SK-N-SH (cell line): Measurements from ENCODE around the gene AHCYL1. TPM values are rescaled to one million over a fixed set of nuclear protein-coding genes. Genes with fewer than 3 reads are reported as not detected.

Experiments
- CTCF ChIA-PET: fragments of 300-600, 350-600 bp; formaldehyde crosslinking; extraction: SDS; loops from one replicate; lab custom pipeline; 2021; lab: Yijun Ruan, JAX
- POLR2A ChIA-PET: fragments of 350-600 bp; sonication (Branson Sonifier 250); formaldehyde crosslinking; extraction: SDS; loops from one replicate; lab custom pipeline; 2020; ENCODE audit warnings: antibody characterized with exemption, inconsistent platforms; lab: Yijun Ruan, JAX
- DNase-seq: peaks from one replicate; pipeline ENCODE4 v3.0.0; 2012
- H2AFZ ChIP-seq: fragments of 200-600 bp; sonication (generic); 2 replicates; pipeline ENCODE4 v1.8.1; 2016; ENCODE audit warnings: antibody characterized with exemption, mild to moderate bottlenecking, low read depth
- H3F3A ChIP-seq: fragments of 200-600 bp; sonication (generic); replicated peaks from 2 replicates; pipeline ENCODE3; 2016; ENCODE audit warnings: antibody characterized with exemption, mild to moderate bottlenecking; ENCODE audit not compliant: insufficient read depth
- H3K27ac ChIP-seq, 2 experiments: fragments of 200-500 bp in 1 of 2; fragments of 200-600 bp in 1 of 2; sonication (Bioruptor generic) in 1 of 2; sonication (generic), shearing (Covaris generic) in 1 of 2; 2 replicates each; pipeline versions ENCODE4 v1.5.1 to v1.6.1; 2014 to 2016; ENCODE audit warnings: low read depth in 2 of 2, inconsistent platforms in 1 of 2, low read length in 1 of 2, mild to moderate bottlenecking in 1 of 2, mixed read lengths in 1 of 2
- H3K27me3 ChIP-seq: fragments of 200-600 bp; sonication (generic), shearing (Covaris generic); 2 replicates; pipeline ENCODE4 v1.6.1; 2016; ENCODE audit warnings: mixed run types; ENCODE audit not compliant: insufficient read depth
- H3K36me3 ChIP-seq, 2 experiments: fragments of 200-500 bp in 1 of 2; fragments of 200-600 bp in 1 of 2; sonication (Bioruptor generic) in 1 of 2; sonication (generic) in 1 of 2; replicated peaks in 1 of 2; 2 replicates each; pipeline versions ENCODE3 to v1.5.1; 2014 to 2016; ENCODE audit warnings: low read length in 1 of 2, mild to moderate bottlenecking in 1 of 2; ENCODE audit not compliant: insufficient read depth in 2 of 2, control insufficient read depth in 1 of 2
- H3K4me1 ChIP-seq, 2 experiments: fragments of 200-500 bp in 1 of 2; fragments of 200-600 bp in 1 of 2; sonication (Bioruptor generic) in 1 of 2; sonication (generic), shearing (Covaris generic) in 1 of 2; 2 replicates each; pipeline versions ENCODE4 v1.5.1 to v1.6.1; 2014 to 2016; ENCODE audit warnings: low read depth in 1 of 2, low read length in 1 of 2, mixed run types in 1 of 2; ENCODE audit not compliant: insufficient read depth in 2 of 2, control insufficient read depth in 1 of 2
- H3K4me2 ChIP-seq: fragments of 200-600 bp; sonication (generic), shearing (Covaris generic); 2 replicates; pipeline ENCODE4 v1.6.1; 2017; ENCODE audit warnings: mixed run types
- H3K4me3 ChIP-seq, 2 experiments: fragments of 200-500 bp in 1 of 2; fragments of 200-600 bp in 1 of 2; sonication (Bioruptor generic) in 1 of 2; sonication (generic), shearing (Covaris generic) in 1 of 2; 2 replicates each; pipeline versions ENCODE4 v1.5.1 to v1.8.1; 2014 to 2016; ENCODE audit warnings: low read depth in 2 of 2, inconsistent platforms in 1 of 2, low read length in 1 of 2, mild to moderate bottlenecking in 1 of 2, mixed read lengths in 1 of 2, moderate library complexity in 1 of 2
- H3K79me2 ChIP-seq: fragments of 200-600 bp; sonication (generic); 2 replicates; pipeline ENCODE4 v1.8.1; 2017; ENCODE audit warnings: mild to moderate bottlenecking; ENCODE audit not compliant: insufficient read depth
- H3K9ac ChIP-seq: fragments of 200-600 bp; sonication (generic); 2 replicates; pipeline ENCODE4 v1.6.1; 2017; ENCODE audit warnings: mixed run types
- H3K9me2 ChIP-seq: fragments of 200-600 bp; sonication (generic); 2 replicates; pipeline ENCODE4 v1.6.1; 2017; ENCODE audit warnings: mixed run types
- H3K9me3 ChIP-seq: fragments of 200-600 bp; sonication (generic); 2 replicates; pipeline ENCODE4 v1.6.1; 2017; ENCODE audit warnings: mixed run types, mild to moderate bottlenecking, moderate library complexity
- H4K20me1 ChIP-seq: fragments of 200-600 bp; sonication (generic); 2 replicates; pipeline ENCODE4 v1.6.1; 2017; ENCODE audit warnings: mild to moderate bottlenecking, mixed run types; ENCODE audit not compliant: insufficient read depth
- CHD2 ChIP-seq: fragments of 150-350 bp; IDR thresholded peaks from 2 replicates; pipeline ENCODE4 v1.6.1; 2018; ENCODE audit warnings: low read length; ENCODE audit not compliant: partially characterized antibody
- ELF1 ChIP-seq: IDR thresholded peaks from 2 replicates; pipeline ENCODE4 v1.4.0; 2012
- EP300 ChIP-seq, 2 experiments: IDR thresholded peaks; 2 replicates each; pipeline versions ENCODE4 v1.4.0 to v1.6.1; 2012; ENCODE audit warnings: borderline replicate concordance in 1 of 2, low read depth in 1 of 2, low read length in 1 of 2
- FOSL2 ChIP-seq: IDR thresholded peaks from 2 replicates; pipeline ENCODE4 v1.4.0; 2012; ENCODE audit warnings: low read depth, mild to moderate bottlenecking, moderate library complexity, borderline replicate concordance
- FOXJ3 ChIP-seq: sonication (generic); formaldehyde crosslinking; IDR thresholded peaks from 2 replicates; pipeline ENCODE4 v1.5.1; 2020; ENCODE audit warnings: mild to moderate bottlenecking, missing genetic modification reagents
- GATA2 ChIP-seq: sonication (generic); formaldehyde crosslinking; IDR thresholded peaks from 2 replicates; pipeline ENCODE4 v1.5.0; 2020; ENCODE audit warnings: mild to moderate bottlenecking, missing genetic modification reagents
- JUND ChIP-seq: IDR thresholded peaks from 2 replicates; pipeline ENCODE4 v1.4.0; 2012
- MAX ChIP-seq: IDR thresholded peaks from 2 replicates; pipeline ENCODE4 v1.4.0; 2012; ENCODE audit warnings: low read depth
- MXI1 ChIP-seq: IDR thresholded peaks from 2 replicates; pipeline ENCODE4 v1.6.1; 2012; ENCODE audit warnings: mild to moderate bottlenecking, low read depth, low read length, improper control_type of control experiment
- NFIC ChIP-seq: IDR thresholded peaks from 2 replicates; pipeline ENCODE4 v1.4.0; 2012; ENCODE audit warnings: borderline replicate concordance
- POLR2AphosphoS5 ChIP-seq: IDR thresholded peaks from 2 replicates; pipeline ENCODE4 v1.6.1; 2012; ENCODE audit warnings: low read depth, low read length
- SMC3 ChIP-seq: IDR thresholded peaks from 2 replicates; pipeline ENCODE4 v1.6.1; 2012; ENCODE audit warnings: low read depth, low read length, improper control_type of control experiment
- TAF1 ChIP-seq: IDR thresholded peaks from 2 replicates; pipeline ENCODE4 v1.6.1; 2012; ENCODE audit warnings: low read depth, mild to moderate bottlenecking, low read length, moderate library complexity, borderline replicate concordance
- TCF12 ChIP-seq: IDR thresholded peaks from 2 replicates; pipeline ENCODE4 v1.4.0; 2012
- USF1 ChIP-seq: IDR thresholded peaks from 2 replicates; pipeline ENCODE4 v1.4.0; 2012; ENCODE audit warnings: low read depth, borderline replicate concordance
- WGBS: methylation state at CpG from one replicate; pipeline ENCODE4 v1.1.6; 2017; ENCODE audit warnings: low lambda C conversion rate; 5-methylcytosine and 5-hydroxymethylcytosine counted together
- polyA plus RNA-seq, 3 experiments: library from polyadenylated mRNA; depleted of rRNA; stranded (reverse); fragments of >200 nt; gene quantifications; 2 replicates each; pipeline ENCODE4 v1.2.3, GENCODE V29; 2012
- TF ChIP-seq, protein P1 (sequence below): IDR thresholded peaks from 2 replicates; pipeline ENCODE4 v1.4.0; 2012; ENCODE audit warnings: low read depth, borderline replicate concordance
- TF ChIP-seq, protein P2 (sequence below): IDR thresholded peaks from 2 replicates; pipeline ENCODE4 v1.6.1; 2012; ENCODE audit warnings: mild to moderate bottlenecking, low read depth, low read length, moderate library complexity

The AHCYL1 gene
- polyA plus RNA-seq, 1 of the 3 experiments (the other 2 are of a cell fraction) = 39.7 TPM

GRCh38 chr1:109990302-109990653 is 5.7 kb downstream of the AHCYL1 start (continued):
- TF ChIP-seq, protein P1, sequence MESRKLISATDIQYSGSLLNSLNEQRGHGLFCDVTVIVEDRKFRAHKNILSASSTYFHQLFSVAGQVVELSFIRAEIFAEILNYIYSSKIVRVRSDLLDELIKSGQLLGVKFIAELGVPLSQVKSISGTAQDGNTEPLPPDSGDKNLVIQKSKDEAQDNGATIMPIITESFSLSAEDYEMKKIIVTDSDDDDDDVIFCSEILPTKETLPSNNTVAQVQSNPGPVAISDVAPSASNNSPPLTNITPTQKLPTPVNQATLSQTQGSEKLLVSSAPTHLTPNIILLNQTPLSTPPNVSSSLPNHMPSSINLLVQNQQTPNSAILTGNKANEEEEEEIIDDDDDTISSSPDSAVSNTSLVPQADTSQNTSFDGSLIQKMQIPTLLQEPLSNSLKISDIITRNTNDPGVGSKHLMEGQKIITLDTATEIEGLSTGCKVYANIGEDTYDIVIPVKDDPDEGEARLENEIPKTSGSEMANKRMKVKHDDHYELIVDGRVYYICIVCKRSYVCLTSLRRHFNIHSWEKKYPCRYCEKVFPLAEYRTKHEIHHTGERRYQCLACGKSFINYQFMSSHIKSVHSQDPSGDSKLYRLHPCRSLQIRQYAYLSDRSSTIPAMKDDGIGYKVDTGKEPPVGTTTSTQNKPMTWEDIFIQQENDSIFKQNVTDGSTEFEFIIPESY = no peak
- TF ChIP-seq, all 33 proteins: peak for 0

DNA sequence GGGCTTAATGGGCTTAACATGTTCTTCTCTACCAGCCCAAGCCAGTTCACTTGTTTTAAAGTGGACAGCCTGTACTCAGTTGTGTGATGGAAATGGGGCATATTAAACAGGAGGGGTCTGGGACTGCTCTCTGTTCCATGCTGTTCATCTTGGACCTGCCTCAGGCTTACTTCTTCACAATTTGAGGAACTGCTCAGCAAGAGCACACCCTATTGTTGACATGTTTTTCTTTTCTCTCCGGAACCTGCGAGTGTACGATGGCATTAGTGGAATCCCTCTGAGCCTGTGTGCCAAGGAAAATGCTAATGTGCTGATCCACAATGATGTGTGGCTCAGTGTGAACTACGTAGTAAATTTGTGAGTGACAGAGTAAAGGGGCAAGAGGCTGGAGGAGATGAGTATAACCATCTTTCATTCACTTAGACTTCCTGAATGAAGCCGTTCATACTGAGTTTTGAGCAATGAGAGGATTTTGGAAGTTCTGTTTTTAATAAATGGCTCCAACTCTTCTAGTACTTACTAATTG is 6.9 kb downstream of the AHCYL1 start:
- Histone ChIP-seq H3K9ac (no peak overlapping the region), H4K20me1 (peaks cover 58% of the 10 kb centered on the region), H3K79me2 (peaks cover 100% of the 10 kb centered on the region), H2AFZ (no peak overlapping the region), H3K9me3 (no peaks in the 10 kb centered on the region), H3K4me1 (peaks cover 14 to 18% of the 10 kb centered on the region in 2 experiments; a peak in 3 of 4 replicates), H3K27ac (no peak overlapping the region), H3K36me3 (peaks cover 34 to 37% of the 10 kb centered on the region in 2 experiments), H3K4me2 (no peak overlapping the region), H3K27me3 (no peaks in the 10 kb centered on the region), H3K4me3 (no peak overlapping the region), H3F3A (peaks cover 6% of the 10 kb centered on the region), H3K9me2 (no peaks in the 10 kb centered on the region)
- WGBS = 82% methylated on average over 5 of the region's 5 CpGs
- ChIA-PET CTCF (interaction anchor here (0.6 to 2.7 kb wide), 3 partner anchors 20 to 217 kb away, joined by 3 to 10 read pairs (median 3); no protein-coding TSS in a partner anchor), POLR2A (no interaction called here)
- TF ChIP-seq TAF1 = no peak
- TF ChIP-seq, protein P2, sequence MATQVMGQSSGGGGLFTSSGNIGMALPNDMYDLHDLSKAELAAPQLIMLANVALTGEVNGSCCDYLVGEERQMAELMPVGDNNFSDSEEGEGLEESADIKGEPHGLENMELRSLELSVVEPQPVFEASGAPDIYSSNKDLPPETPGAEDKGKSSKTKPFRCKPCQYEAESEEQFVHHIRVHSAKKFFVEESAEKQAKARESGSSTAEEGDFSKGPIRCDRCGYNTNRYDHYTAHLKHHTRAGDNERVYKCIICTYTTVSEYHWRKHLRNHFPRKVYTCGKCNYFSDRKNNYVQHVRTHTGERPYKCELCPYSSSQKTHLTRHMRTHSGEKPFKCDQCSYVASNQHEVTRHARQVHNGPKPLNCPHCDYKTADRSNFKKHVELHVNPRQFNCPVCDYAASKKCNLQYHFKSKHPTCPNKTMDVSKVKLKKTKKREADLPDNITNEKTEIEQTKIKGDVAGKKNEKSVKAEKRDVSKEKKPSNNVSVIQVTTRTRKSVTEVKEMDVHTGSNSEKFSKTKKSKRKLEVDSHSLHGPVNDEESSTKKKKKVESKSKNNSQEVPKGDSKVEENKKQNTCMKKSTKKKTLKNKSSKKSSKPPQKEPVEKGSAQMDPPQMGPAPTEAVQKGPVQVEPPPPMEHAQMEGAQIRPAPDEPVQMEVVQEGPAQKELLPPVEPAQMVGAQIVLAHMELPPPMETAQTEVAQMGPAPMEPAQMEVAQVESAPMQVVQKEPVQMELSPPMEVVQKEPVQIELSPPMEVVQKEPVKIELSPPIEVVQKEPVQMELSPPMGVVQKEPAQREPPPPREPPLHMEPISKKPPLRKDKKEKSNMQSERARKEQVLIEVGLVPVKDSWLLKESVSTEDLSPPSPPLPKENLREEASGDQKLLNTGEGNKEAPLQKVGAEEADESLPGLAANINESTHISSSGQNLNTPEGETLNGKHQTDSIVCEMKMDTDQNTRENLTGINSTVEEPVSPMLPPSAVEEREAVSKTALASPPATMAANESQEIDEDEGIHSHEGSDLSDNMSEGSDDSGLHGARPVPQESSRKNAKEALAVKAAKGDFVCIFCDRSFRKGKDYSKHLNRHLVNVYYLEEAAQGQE = no peak
- TF ChIP-seq ELF1 = no peak
- TF ChIP-seq USF1 = no peak
- TF ChIP-seq SMC3 = no peak
- TF ChIP-seq TCF12 = no peak
- TF ChIP-seq CHD2 = no peak
- TF ChIP-seq NFIC = no peak
- TF ChIP-seq GATA2 (CRISPR knock-in tag) = no peak
- TF ChIP-seq, protein P1 = no peak
- TF ChIP-seq FOSL2 = no peak
- no peak for TF ChIP-seq MAX
- no peak for TF ChIP-seq MXI1
- no peak for TF ChIP-seq JUND
- no peak for TF ChIP-seq FOXJ3
- TF ChIP-seq POLR2AphosphoS5 = no peak
- TF ChIP-seq EP300 (IDR thresholded peaks at IDR 0.05; ENCODE audit: borderline replicate concordance in 1 of 2, low read depth in 1 of 2, low read length in 1 of 2) = no peak
- no peak for DNase-seq
